Naive thymus-derived CD4-positive, alpha-beta T cell (primary cell): ENCODE measurements around the gene ERICH2. TPM values are rescaled to one million over a fixed set of nuclear protein-coding genes. Genes with fewer than 3 reads are reported as not detected.

Experiments
- ATAC-seq: fragments of 150-1000 bp; cut with Tn5 transposase; 2 replicates; pipeline ENCODE4 v1.10.0; 2021; ENCODE audit warnings: mild to moderate bottlenecking, moderate library complexity
- CTCF ChIA-PET: fragments of 350-600 bp; sonication (Branson Sonifier 250); formaldehyde crosslinking; loops from one replicate; lab custom pipeline; 2021; ENCODE audit warnings: antibody characterized with exemption; lab: Charles Lee
- POLR2A ChIA-PET: fragments of 350-600 bp; sonication (Branson Sonifier 250); formaldehyde crosslinking; loops from one replicate; lab custom pipeline; 2021; ENCODE audit warnings: antibody characterized with exemption, inconsistent platforms; lab: Charles Lee
- DNase-seq, 9 donors: peaks; one replicate each; pipeline versions ENCODE4 v3.0.0 to v3.0.0-alpha.2; 2020 to 2022; ENCODE audit warnings: mixed read lengths in 1 of 9
- H3K27ac ChIP-seq: one replicate; pipeline ENCODE4 v1.7.0; 2013; ENCODE audit warnings: mild to moderate bottlenecking, low read depth, low read length, moderate library complexity
- H3K27me3 ChIP-seq, 2 donors: one replicate each; pipeline ENCODE4 v1.7.0; 2013; ENCODE audit warnings: low read length in 2 of 2, mild to moderate bottlenecking in 2 of 2, moderate library complexity in 2 of 2; ENCODE audit not compliant: control insufficient read depth in 2 of 2, insufficient read depth in 2 of 2
- H3K36me3 ChIP-seq, 3 experiments: 1 replicate in 2 of 3; 2 replicates in 1 of 3; pipeline ENCODE4 v1.7.0; 2013; ENCODE audit warnings: low read length in 3 of 3, mild to moderate bottlenecking in 3 of 3, moderate library complexity in 1 of 3; ENCODE audit not compliant: insufficient read depth in 3 of 3, control insufficient read depth in 2 of 3
- H3K4me1 ChIP-seq, 2 donors: one replicate each; pipeline ENCODE4 v1.7.0; 2013; ENCODE audit warnings: low read length in 2 of 2, mild to moderate bottlenecking in 2 of 2, moderate library complexity in 1 of 2; ENCODE audit not compliant: control insufficient read depth in 2 of 2, insufficient read depth in 2 of 2
- H3K4me3 ChIP-seq: 2 replicates; pipeline ENCODE4 v1.7.0; 2013; ENCODE audit warnings: mild to moderate bottlenecking, low read length
- H3K9me3 ChIP-seq, 3 experiments: 1 replicate in 2 of 3; 2 replicates in 1 of 3; pipeline ENCODE4 v1.7.0; 2013; ENCODE audit warnings: low read length in 3 of 3; ENCODE audit not compliant: control insufficient read depth in 2 of 3
- H3K27ac Mint-ChIP-seq, 9 donors: one replicate each; pipeline ENCODE4 v1.8.0; 2020 to 2022; ENCODE audit warnings: mixed read lengths in 9 of 9, mild to moderate bottlenecking in 8 of 9, moderate library complexity in 5 of 9, inconsistent platforms in 2 of 9
- H3K27me3 Mint-ChIP-seq, 5 donors: one replicate each; pipeline ENCODE4 v1.8.0; 2021 to 2022; ENCODE audit warnings: mixed read lengths in 5 of 5, mild to moderate bottlenecking in 1 of 5
- H3K36me3 Mint-ChIP-seq, 5 donors: one replicate each; pipeline ENCODE4 v1.8.0; 2020 to 2022; ENCODE audit warnings: mixed read lengths in 5 of 5, mild to moderate bottlenecking in 3 of 5, inconsistent platforms in 1 of 5
- H3K4me1 Mint-ChIP-seq, 7 donors: one replicate each; pipeline ENCODE4 v1.8.0; 2020 to 2022; ENCODE audit warnings: mixed read lengths in 7 of 7, mild to moderate bottlenecking in 3 of 7, inconsistent platforms in 1 of 7
- H3K4me3 Mint-ChIP-seq, 10 donors: one replicate each; pipeline ENCODE4 v1.8.0; 2020 to 2022; ENCODE audit warnings: mild to moderate bottlenecking in 10 of 10, mixed read lengths in 10 of 10, moderate library complexity in 6 of 10, inconsistent platforms in 2 of 10
- H3K9me3 Mint-ChIP-seq, 11 donors: one replicate each; pipeline ENCODE4 v1.8.0; 2020 to 2022; ENCODE audit warnings: mixed read lengths in 11 of 11, mild to moderate bottlenecking in 4 of 11, inconsistent platforms in 1 of 11, moderate library complexity in 1 of 11
- intact Hi-C, 2 donors: fragments of 100-400 bp; cut with micrococcal nuclease; formaldehyde crosslinking; loops; one replicate each; pipeline ENCODE4 v1.15.1; 2023
- polyA plus RNA-seq, 2 donors: library from polyadenylated mRNA; unstranded; fragments of 300-500 nt; fragmentation: Illumina TruSeq; gene quantifications; one replicate each; pipeline ENCODE4 v1.2.3, GENCODE V29; 2021
- total RNA-seq, 6 experiments: library from RNA in 5 of 6; stranded (reverse) in 5 of 6; gene quantifications; 1 replicate in 5 of 6; 2 replicates in 1 of 6; pipeline ENCODE4 v1.2.3 and lab custom pipeline; 2021 to 2026

The ERICH2 gene
- total and polyA plus RNA-seq, 7 experiments from 2014 or later, result not detected

DNA sequence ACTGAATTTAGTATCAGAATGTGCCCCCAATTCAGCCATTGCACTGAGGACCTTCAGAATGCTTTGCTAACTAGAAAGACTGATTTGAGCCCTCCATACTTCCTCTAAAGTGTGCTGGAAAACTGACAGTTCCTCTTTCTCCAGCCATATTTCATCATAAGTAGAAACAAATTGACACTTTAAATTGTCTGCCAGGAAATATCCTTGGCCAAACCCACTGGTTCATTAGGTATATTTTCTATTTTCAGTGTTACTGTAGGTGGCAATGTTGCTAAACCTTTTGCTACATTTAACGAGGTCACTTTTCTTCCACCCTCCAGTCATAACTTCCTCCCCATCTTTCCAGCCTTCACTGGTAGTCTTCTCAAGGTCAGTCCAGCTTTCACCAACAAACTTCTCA lies 33.5 kb upstream of the ERICH2 start:
- CTCF ChIA-PET, result interaction anchor here (0.7 kb wide), 1 partner anchor 83 kb away, joined by 3 read pairs; no protein-coding TSS in a partner anchor
- Mint-ChIP-seq H3K4me1 (no peaks in the 10 kb centered on the region), H3K36me3 (peaks cover 0 to 4% (median 3%) of the 10 kb centered on the region in 5 donors), H3K27ac (no peak overlapping the region), H3K9me3 (peaks cover 0 to 14% (median 6%) of the 10 kb centered on the region in 11 donors), H3K4me3 (no peak overlapping the region), H3K27me3 (peaks cover 9 to 35% (median 16%) of the 10 kb centered on the region in 5 donors)
- H3K27ac ChIP-seq, result no peak overlapping the region
- no peaks in the 10 kb centered on the region for H3K36me3 ChIP-seq
- no peak for DNase-seq
- no peaks in the 10 kb centered on the region for H3K27me3 ChIP-seq
- POLR2A ChIA-PET, result no interaction called here
- H3K4me3 ChIP-seq, result no peak overlapping the region
- no peaks in the 10 kb centered on the region for H3K4me1 ChIP-seq
- no peak for ATAC-seq
- intact Hi-C loops, result loop anchor here in 1 of 2 donors (5.0 kb wide), 1 partner anchor 76 kb away; no protein-coding TSS in a partner anchor
- no peaks in the 10 kb centered on the region for H3K9me3 ChIP-seq

DNA sequence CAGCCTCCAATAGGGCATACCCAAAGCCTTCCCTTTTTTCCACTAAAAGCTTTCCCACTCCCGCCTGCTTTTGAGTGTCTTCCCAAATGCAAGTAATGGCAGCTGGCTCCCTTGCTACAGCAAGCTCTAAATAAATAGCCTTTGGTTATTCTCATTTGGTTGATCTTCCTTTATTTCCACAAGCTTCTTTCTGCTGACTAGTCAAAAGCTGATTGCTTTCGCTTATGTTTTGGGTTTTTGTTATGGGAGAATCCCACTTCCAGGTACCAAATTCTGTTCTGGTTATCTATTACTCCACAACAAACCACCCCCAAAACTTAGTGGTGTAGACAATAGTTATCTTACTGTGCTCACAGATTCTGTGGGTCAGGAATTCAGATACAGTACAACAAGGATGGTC lies 32.8 kb upstream of the ERICH2 start:
- no peak for ATAC-seq
- ChIA-PET POLR2A (no interaction called here), CTCF (interaction anchor here (0.7 kb wide), 1 partner anchor 341 kb away, joined by 4 read pairs; no protein-coding TSS in a partner anchor)
- no peak overlapping the region for H3K27ac Mint-ChIP-seq
- Histone ChIP-seq H3K36me3 (no peaks in the 10 kb centered on the region), H3K4me1 (no peaks in the 10 kb centered on the region), H3K4me3 (no peak overlapping the region), H3K9me3 (no peaks in the 10 kb centered on the region), H3K27me3 (no peaks in the 10 kb centered on the region), H3K27ac (no peak overlapping the region)
- H3K36me3 Mint-ChIP-seq, result peaks cover 0 to 4% (median 3%) of the 10 kb centered on the region in 5 donors
- H3K4me1 Mint-ChIP-seq, result no peaks in the 10 kb centered on the region
- H3K9me3 Mint-ChIP-seq, result peaks cover 0 to 14% (median 6%) of the 10 kb centered on the region in 11 donors
- H3K4me3 Mint-ChIP-seq, result no peak overlapping the region
- intact Hi-C loops, result loop anchor here in 1 of 2 donors (5.0 kb wide), 1 partner anchor 75 kb away; no protein-coding TSS in a partner anchor
- peaks cover 8 to 31% (median 16%) of the 10 kb centered on the region in 5 donors for H3K27me3 Mint-ChIP-seq
- no peak for DNase-seq

DNA sequence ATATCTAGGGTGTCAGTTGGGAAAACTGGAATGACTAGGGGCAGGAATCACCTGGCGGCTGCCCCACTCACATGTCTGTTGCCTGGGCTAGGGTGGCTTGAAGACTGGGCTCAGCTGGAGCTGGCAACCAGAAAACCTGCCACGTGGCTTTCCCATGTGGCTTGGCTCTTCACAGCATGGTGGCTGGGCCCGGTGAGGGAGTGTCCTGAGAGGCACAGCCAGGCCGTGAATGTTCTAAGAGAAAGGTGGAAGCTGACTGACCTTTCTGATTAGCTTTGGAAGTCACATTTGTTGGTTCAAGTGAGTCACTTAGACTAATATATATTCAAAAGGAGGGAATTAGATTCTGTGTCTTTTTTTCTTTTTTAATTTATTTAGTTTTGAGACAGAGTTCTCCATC lies 32.4 kb upstream of the ERICH2 start:
- no peaks in the 10 kb centered on the region for H3K27me3 ChIP-seq
- no peak overlapping the region for H3K4me3 ChIP-seq
- ChIA-PET CTCF (interaction anchor here (0.7 kb wide), 1 partner anchor 341 kb away, joined by 4 read pairs; no protein-coding TSS in a partner anchor), POLR2A (no interaction called here)
- ATAC-seq (no peak), DNase-seq (no peak)
- H3K9me3 ChIP-seq, result no peaks in the 10 kb centered on the region
- Mint-ChIP-seq H3K9me3 (peaks cover 0 to 14% (median 6%) of the 10 kb centered on the region in 11 donors), H3K27me3 (peaks cover 6 to 31% (median 16%) of the 10 kb centered on the region in 5 donors), H3K4me1 (no peaks in the 10 kb centered on the region), H3K36me3 (peaks cover 0 to 4% (median 3%) of the 10 kb centered on the region in 5 donors), H3K4me3 (no peak overlapping the region), H3K27ac (no peak overlapping the region)
- intact Hi-C loops, result loop anchor here in 1 of 2 donors (5.0 kb wide), 1 partner anchor 74 kb away; no protein-coding TSS in a partner anchor
- no peaks in the 10 kb centered on the region for H3K36me3 ChIP-seq
- no peaks in the 10 kb centered on the region for H3K4me1 ChIP-seq
- H3K27ac ChIP-seq, result no peak overlapping the region

DNA sequence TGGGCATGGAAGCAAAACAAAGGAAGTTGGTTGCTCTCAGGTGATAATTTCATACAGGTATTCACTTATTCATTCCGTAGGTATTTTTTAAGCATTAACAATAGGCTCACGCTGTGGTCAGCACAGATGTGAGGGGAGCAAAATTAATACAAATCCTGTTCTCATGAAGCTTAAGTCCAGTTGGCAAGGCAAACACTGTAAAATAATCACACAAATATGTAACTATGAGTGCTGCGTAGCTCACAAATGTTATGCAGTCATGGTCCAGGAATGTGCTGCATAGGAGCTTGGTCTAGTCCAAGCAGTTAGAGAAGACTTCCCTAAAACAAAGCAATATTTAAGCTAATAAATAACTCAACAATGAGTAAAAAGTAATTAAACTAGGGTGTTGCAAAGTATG lies 31.1 kb upstream of the ERICH2 start:
- H3K4me1 ChIP-seq, result no peaks in the 10 kb centered on the region
- Mint-ChIP-seq H3K4me1 (no peaks in the 10 kb centered on the region), H3K27ac (no peak overlapping the region), H3K9me3 (peaks cover 0 to 14% (median 6%) of the 10 kb centered on the region in 11 donors), H3K27me3 (peaks cover 10 to 28% (median 18%) of the 10 kb centered on the region in 5 donors), H3K36me3 (peaks cover 0 to 4% (median 3%) of the 10 kb centered on the region in 5 donors), H3K4me3 (no peak overlapping the region)
- no peak overlapping the region for H3K27ac ChIP-seq
- POLR2A ChIA-PET, result no interaction called here
- no peak overlapping the region for H3K4me3 ChIP-seq
- no peaks in the 10 kb centered on the region for H3K27me3 ChIP-seq
- intact Hi-C loops, result loop anchor here in 1 of 2 donors (5.0 kb wide), 1 partner anchor 73 kb away; no protein-coding TSS in a partner anchor
- CTCF ChIA-PET, result no interaction called here
- DNase-seq (no peak), ATAC-seq (no peak)
- no peaks in the 10 kb centered on the region for H3K9me3 ChIP-seq
- no peaks in the 10 kb centered on the region for H3K36me3 ChIP-seq

DNA sequence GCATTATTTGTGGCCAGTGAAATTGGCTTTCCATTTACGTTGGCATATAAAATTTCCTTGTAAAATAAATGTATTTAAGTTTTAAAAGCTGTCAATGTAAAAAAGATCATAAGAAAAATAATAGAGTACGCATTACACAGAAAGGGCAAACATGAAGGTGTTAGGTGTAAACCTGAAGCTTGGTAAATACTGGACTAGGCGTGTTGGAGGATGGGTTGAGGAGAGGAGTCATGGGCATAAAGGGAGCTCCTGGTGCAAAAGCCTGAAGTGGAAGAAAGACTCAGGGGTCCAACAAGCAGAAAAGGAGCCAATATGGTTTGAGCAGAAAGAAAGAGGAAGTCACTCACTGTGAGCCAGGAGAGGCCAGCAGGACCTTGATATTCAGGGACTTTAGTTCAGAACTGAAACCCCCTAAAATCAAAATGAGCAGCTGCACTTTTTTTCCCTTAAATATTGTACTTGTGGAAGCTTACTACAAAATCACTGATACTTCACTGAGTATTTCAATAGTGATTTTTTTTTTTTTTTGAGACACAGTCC lies 30.6 kb upstream of the ERICH2 start:
- ChIA-PET CTCF (no interaction called here), POLR2A (no interaction called here)
- Mint-ChIP-seq H3K9me3 (peaks cover 0 to 14% (median 6%) of the 10 kb centered on the region in 11 donors), H3K4me3 (no peak overlapping the region), H3K27me3 (peaks cover 13 to 33% (median 23%) of the 10 kb centered on the region in 5 donors), H3K36me3 (peaks cover 0 to 4% (median 3%) of the 10 kb centered on the region in 5 donors), H3K27ac (no peak overlapping the region), H3K4me1 (no peaks in the 10 kb centered on the region)
- H3K4me1 ChIP-seq, result no peaks in the 10 kb centered on the region
- no peak overlapping the region for H3K27ac ChIP-seq
- ATAC-seq, result no peak
- H3K9me3 ChIP-seq, result no peaks in the 10 kb centered on the region
- no peak for DNase-seq
- no peak overlapping the region for H3K4me3 ChIP-seq
- intact Hi-C loops, result loop anchor here in 1 of 2 donors (5.0 kb wide), 1 partner anchor 73 kb away; no protein-coding TSS in a partner anchor
- H3K27me3 ChIP-seq, result no peaks in the 10 kb centered on the region
- H3K36me3 ChIP-seq, result no peaks in the 10 kb centered on the region

DNA sequence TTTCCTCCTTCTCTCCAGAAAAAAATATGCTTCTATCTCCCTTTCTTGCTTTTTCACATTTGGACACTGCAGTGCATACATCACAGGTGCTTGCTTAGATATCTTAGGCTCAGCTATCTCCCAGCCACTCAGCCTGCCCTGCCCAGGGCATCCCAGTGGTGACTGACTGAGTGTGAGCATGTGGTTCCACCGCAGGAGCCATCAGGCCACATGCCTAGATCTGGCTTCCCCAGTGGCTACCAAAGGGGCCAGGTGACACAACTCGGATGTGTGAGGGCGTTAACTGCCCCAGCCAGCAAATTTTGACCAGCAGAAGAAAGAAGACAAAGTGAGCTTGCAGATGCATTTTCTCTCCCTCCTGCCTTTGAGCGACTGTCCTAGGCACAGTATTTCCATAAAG lies 29.5 kb upstream of the ERICH2 start:
- Mint-ChIP-seq H3K36me3 (peaks cover 0 to 4% (median 3%) of the 10 kb centered on the region in 5 donors), H3K4me3 (no peak overlapping the region), H3K4me1 (no peaks in the 10 kb centered on the region), H3K27ac (no peak overlapping the region), H3K27me3 (peaks cover 20 to 38% (median 31%) of the 10 kb centered on the region in 5 donors), H3K9me3 (peaks cover 0 to 14% (median 6%) of the 10 kb centered on the region in 11 donors)
- Histone ChIP-seq H3K27ac (no peak overlapping the region), H3K4me1 (no peaks in the 10 kb centered on the region), H3K9me3 (no peaks in the 10 kb centered on the region), H3K36me3 (no peaks in the 10 kb centered on the region), H3K4me3 (no peak overlapping the region), H3K27me3 (no peaks in the 10 kb centered on the region)
- CTCF ChIA-PET, result no interaction called here
- ATAC-seq (no peak), DNase-seq (no peak)
- intact Hi-C loops, result no loop called here
- POLR2A ChIA-PET, result no interaction called here
